OCI-LY1 (cell line): ENCODE results near the gene USP34.

Experiments used
- CTCF ChIP-seq: fragments of 200-600 bp; sonication (generic), shearing (Covaris generic); IDR thresholded peaks from 2 replicates; pipeline ENCODE4 v1.5.1; 2017; ENCODE audit warnings: mild to moderate bottlenecking, antibody characterized with exemption, low read length, moderate library complexity, mixed read lengths
- EZH2 ChIP-seq: fragments of 200-600 bp; sonication (generic), shearing (Covaris generic); IDR thresholded peaks from 2 replicates; pipeline ENCODE4 v1.8.0; 2017; ENCODE audit warnings: borderline replicate concordance, mixed run types, mild to moderate bottlenecking, antibody characterized with exemption, low read length, moderate library complexity, mixed read lengths

GRCh38 chr2:61172671-61173070 lies 298.2 kb downstream of the USP34 start:
- TF ChIP-seq CTCF, result no peak
- no peak for TF ChIP-seq EZH2
